GM12865 (cell line): ENCODE measurements around the gene RPLP1.

ENCODE experiments used
- DNase-seq: peaks from one replicate; pipeline ENCODE4 v3.0.0; 2010; ENCODE audit warnings: low read depth
- H3K4me3 ChIP-seq: 2 replicates; pipeline ENCODE4 v1.5.1; 2011; ENCODE audit warnings: mild to moderate bottlenecking, low read depth, low read length, control low read depth
- TF ChIP-seq, protein P1 (sequence below): IDR thresholded peaks from 2 replicates; pipeline ENCODE4 v1.5.1; 2011; ENCODE audit warnings: low read length, control low read depth, low read depth, inconsistent platforms; ENCODE audit not compliant: insufficient read depth; ENCODE audit errors: missing control alignments

RPLP1 gene

DNA sequence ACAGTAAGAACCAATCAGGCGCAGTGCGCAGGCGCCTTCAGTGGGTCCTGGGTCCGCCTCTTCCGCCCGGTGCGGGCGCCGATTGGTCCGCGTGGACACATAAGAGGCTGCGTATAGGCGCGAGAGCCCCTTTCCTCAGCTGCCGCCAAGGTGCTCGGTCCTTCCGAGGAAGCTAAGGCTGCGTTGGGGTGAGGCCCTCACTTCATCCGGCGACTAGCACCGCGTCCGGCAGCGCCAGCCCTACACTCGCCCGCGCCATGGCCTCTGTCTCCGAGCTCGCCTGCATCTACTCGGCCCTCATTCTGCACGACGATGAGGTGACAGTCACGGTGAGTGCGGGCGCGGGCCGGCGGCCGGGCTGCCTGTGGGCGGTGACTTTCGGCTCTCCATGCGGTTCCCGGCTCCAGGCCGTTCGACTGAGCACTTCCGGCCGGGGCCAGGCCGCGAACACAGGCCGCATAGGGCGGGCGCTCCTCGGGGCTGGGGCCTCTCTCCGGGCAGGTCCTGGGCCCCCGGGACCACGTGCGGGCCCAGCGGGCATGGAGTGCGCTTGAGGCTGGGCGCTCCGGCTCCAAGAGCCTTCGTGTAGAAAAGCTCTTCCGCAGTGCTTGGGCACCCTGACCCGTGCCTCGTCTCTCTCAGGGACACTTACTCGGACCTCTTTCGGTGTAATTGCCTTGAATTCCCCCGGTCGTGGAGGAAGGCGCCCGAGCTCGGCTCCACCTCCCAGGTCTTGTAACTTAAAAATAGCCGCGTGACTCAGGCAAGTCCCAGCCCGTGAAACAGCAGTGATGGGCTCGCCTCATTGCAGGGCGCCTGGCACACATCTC, at the start of gene RPLP1:
TSS of gene RPLP1 (plus strand) at position 127 of the 830 bp plus-strand sequence. CDS start at position 258, 131 bp downstream.
- peak within 1 kb of the TSS; percentile 72 for H3K4me3 ChIP-seq
- TF ChIP-seq, protein P1, sequence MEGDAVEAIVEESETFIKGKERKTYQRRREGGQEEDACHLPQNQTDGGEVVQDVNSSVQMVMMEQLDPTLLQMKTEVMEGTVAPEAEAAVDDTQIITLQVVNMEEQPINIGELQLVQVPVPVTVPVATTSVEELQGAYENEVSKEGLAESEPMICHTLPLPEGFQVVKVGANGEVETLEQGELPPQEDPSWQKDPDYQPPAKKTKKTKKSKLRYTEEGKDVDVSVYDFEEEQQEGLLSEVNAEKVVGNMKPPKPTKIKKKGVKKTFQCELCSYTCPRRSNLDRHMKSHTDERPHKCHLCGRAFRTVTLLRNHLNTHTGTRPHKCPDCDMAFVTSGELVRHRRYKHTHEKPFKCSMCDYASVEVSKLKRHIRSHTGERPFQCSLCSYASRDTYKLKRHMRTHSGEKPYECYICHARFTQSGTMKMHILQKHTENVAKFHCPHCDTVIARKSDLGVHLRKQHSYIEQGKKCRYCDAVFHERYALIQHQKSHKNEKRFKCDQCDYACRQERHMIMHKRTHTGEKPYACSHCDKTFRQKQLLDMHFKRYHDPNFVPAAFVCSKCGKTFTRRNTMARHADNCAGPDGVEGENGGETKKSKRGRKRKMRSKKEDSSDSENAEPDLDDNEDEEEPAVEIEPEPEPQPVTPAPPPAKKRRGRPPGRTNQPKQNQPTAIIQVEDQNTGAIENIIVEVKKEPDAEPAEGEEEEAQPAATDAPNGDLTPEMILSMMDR = no peak
- DNase-seq = peak; percentile 98

DNA sequence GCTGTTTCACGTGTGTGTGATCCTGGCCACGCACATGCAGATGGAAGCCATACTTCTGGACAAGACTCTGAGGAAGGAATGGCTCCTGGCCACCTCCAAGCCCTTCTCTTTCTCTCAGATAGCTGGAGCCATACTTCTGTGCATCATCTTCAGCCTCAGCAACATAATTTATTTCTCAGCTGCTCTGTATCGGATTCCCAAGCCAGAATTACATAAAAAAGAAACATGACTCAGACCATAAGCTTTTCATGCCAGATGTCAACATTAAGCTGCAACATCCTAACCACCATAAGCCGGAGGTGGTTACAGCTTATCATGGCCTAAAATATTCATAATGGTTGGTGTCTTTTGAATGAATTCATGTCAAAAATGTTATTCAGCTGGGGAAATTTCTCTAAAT, 49.0 kb upstream of the RPLP1 start:
- no peak overlapping the region for H3K4me3 ChIP-seq
- TF ChIP-seq, protein P1 = no peak
- no peak for DNase-seq

DNA sequence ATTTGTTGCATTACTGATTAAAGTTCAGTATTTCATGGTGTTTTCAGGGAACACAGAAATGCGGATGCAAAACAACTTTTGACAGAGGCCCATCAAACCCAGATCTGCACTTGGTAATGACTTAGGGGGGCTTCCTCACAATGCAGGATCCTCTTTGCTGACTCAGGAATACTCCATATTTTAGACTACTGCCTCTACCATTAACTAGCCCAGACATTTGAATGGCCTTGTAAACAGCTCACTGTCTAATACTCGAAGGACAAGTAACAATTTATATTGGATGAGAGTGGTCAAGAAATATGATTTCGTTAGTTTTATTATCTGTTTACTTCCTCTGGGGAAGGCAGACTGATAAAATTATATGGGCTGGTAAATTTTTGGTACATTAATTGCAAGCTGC, 47.5 kb upstream of the RPLP1 start:
- DNase-seq = no peak
- no peak overlapping the region for H3K4me3 ChIP-seq
- TF ChIP-seq, protein P1 = no peak

DNA sequence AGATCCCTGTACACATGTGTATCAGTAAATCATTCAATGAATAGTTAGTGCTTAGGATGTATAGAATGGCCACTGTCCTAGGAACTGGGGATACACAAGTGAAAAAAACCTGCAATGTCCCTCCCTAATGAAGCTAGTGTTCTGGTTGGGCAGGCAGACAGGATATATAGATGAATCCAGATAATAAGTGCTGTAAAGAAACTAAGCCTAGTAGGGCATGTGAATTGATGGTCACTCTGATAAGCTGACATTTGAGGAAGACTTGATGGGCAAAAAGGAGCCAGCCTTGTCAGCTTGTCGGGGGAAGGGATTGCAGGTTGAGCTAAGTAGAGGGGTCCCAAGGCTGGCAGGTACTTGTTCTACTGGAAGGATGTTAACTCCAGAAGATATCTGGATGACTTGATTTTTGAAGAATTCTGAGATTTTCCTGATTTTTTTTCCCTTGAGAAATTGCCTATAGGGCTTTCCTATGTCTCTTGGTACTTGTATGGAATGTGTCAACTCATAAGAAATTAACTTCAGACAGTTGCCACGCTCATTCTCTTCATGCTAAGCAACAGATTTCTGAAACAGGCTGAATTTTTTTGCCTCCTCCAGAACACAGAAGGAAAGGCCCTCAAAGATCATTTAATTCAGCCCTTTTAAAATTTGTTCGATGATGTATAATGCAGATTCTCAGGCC, 44.8 kb upstream of the RPLP1 start:
- no peak for DNase-seq
- TF ChIP-seq, protein P1 = no peak

DNA sequence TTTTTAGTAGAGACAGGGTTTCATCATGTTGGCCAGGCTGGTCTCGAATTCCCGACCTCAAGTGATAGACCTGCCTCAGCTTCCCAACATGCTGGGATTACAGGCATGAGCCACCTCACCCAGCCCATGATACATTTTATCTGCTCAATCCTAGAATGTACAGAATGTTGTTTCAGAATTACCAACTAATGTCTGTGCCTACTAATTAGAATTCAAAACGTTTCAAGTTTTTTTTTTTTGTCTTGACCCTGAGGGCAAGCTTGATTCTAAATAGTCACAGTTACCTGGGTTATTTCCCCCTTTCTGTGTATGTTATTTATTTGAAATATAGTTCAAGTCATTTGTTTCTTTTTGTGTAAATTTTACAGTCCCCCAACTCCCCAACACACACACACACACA, 43.8 kb upstream of the RPLP1 start:
- no peak overlapping the region for H3K4me3 ChIP-seq
- TF ChIP-seq, protein P1 = no peak
- DNase-seq = no peak

More for the DNA sequence above, 44.8 kb upstream of the RPLP1 start:
- H3K4me3 ChIP-seq = no peak overlapping the region

DNA sequence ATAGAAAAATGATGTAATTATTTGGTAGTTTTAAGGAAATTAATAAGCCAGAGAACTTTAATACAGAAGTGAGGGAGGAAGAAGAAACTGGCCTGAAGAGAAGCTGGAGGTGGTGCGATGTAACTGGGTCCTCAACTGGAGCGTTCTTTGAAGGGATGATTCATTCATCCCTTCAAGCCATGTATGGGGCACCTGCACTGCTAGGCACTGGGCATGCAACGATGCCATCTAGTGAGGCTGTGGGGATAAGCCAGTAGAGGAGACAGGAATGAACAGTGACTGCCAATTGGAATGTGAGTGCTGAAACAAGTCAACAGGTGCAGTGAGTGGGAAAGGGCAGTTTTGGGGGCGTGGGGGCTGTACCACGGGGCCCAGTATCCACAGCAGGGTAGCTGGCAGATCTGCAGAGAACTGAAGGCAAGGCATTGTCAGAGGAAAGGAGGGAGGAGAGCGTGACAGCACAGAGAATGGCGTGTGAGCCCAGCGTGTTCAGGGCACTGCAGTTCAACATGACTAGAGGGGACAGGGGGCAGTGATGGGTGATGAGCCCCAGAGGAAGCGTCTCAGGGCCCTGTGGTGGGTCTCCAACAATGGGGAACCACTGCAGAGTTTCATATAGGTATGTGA, 42.3 kb upstream of the RPLP1 start:
- TF ChIP-seq, protein P1 = peak; percentile 7
- no peak overlapping the region for H3K4me3 ChIP-seq
- DNase-seq = peak; percentile 40
